NCI-H510A (cell line): ENCODE results near the gene PACRG.

ENCODE experiments used
- DNase-seq: peaks from one replicate; lab custom pipeline; 2025; lab: John Stamatoyannopoulos, UW

PACRG gene

GRCh38 chr6:163010145-163010544 is 282.4 kb downstream of the PACRG start:
- no peak for DNase-seq

GRCh38 chr6:163014736-163015135 is 287.0 kb downstream of the PACRG start:
- DNase-seq = no peak

- no peak for DNase-seq
Observed at GRCh38 chr6:163017801-163018200, 290.0 kb downstream of the PACRG start.

- DNase-seq = no peak
Observed at GRCh38 chr6:163019926-163020325, 292.2 kb downstream of the PACRG start.

GRCh38 chr6:163021054-163021453 is 293.3 kb downstream of the PACRG start:
- DNase-seq = no peak

- no peak for DNase-seq
Observed at GRCh38 chr6:163023700-163024099, 295.9 kb downstream of the PACRG start.

GRCh38 chr6:163026893-163027292 is 299.1 kb downstream of the PACRG start:
- no peak for DNase-seq

- no peak for DNase-seq
Observed at GRCh38 chr6:163030980-163031379, 303.2 kb downstream of the PACRG start.

GRCh38 chr6:163031931-163032330 is 304.2 kb downstream of the PACRG start:
- DNase-seq = no peak

- no peak for DNase-seq
Observed at GRCh38 chr6:163036160-163036645, 308.4 kb downstream of the PACRG start.

GRCh38 chr6:163038317-163038716 is 310.5 kb downstream of the PACRG start:
- no peak for DNase-seq

GRCh38 chr6:163048345-163048744 is 320.6 kb downstream of the PACRG start:
- DNase-seq = no peak

GRCh38 chr6:163053667-163054344 is 326.0 kb downstream of the PACRG start:
- no peak for DNase-seq

GRCh38 chr6:163054641-163055040 is 326.9 kb downstream of the PACRG start:
- DNase-seq = no peak

- no peak for DNase-seq
Observed at GRCh38 chr6:163057260-163057659, 329.5 kb downstream of the PACRG start.

GRCh38 chr6:163062790-163063189 is 335.0 kb downstream of the PACRG start:
- DNase-seq = no peak

- DNase-seq = no peak
Observed at GRCh38 chr6:163063561-163063960, 335.8 kb downstream of the PACRG start.

- no peak for DNase-seq
Observed at GRCh38 chr6:163064397-163064796, 336.6 kb downstream of the PACRG start.

- DNase-seq = no peak
Observed at GRCh38 chr6:163066200-163066599, 338.4 kb downstream of the PACRG start.

- no peak for DNase-seq
Observed at GRCh38 chr6:163077134-163077533, 349.4 kb downstream of the PACRG start.

- DNase-seq = no peak
Observed at GRCh38 chr6:163078712-163079111, 350.9 kb downstream of the PACRG start.

- no peak for DNase-seq
Observed at GRCh38 chr6:163080228-163080627, 352.5 kb downstream of the PACRG start.

- no peak for DNase-seq
Observed at GRCh38 chr6:163083141-163083540, 355.4 kb downstream of the PACRG start.

GRCh38 chr6:163085426-163085825 is 357.7 kb downstream of the PACRG start:
- no peak for DNase-seq
